Coronary artery (tissue), 2 donors: ENCODE data around the gene MYLIP.

Experiments
- DNase-seq: peaks from one replicate; pipeline ENCODE4 v3.0.0-alpha.2; 2017; ENCODE audit warnings: low spot score
- H3K27ac ChIP-seq, 2 donors: fragments of 200-600 bp; sonication (generic); one replicate each; pipeline ENCODE4 v1.5.1; 2016 to 2019
- H3K4me3 ChIP-seq: fragments of 200-600 bp; sonication (generic); 2 replicates; pipeline ENCODE4 v1.5.1; 2016; ENCODE audit warnings: mild to moderate bottlenecking, moderate library complexity
- TF ChIP-seq, protein P1 (sequence below): fragments of 200-600 bp; sonication (generic); IDR thresholded peaks from one replicate; pipeline ENCODE4 v1.5.1; 2019; ENCODE audit warnings: antibody characterized with exemption

The MYLIP gene

DNA sequence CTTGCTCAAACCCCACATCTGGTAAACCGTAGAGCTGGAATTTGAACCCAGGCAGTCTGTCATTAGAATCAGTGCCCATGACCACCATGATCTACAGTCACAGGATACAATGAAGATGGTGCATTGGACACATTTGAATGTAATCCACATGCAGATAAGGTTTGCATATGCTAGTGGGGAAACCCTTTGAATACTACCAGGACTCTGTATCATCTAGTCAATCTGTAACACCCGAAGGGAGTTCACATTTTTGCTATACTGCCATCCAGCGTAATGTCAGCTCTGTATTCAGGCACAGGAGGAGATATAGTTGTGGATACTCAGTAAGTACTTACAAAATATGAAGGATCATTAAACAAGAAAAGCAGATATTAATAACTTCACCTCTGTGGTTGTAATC is 40.5 kb upstream of the MYLIP start:
- Histone ChIP-seq H3K27ac (no peak overlapping the region), H3K4me3 (no peak overlapping the region)
- no peak for DNase-seq
- TF ChIP-seq, protein P1, sequence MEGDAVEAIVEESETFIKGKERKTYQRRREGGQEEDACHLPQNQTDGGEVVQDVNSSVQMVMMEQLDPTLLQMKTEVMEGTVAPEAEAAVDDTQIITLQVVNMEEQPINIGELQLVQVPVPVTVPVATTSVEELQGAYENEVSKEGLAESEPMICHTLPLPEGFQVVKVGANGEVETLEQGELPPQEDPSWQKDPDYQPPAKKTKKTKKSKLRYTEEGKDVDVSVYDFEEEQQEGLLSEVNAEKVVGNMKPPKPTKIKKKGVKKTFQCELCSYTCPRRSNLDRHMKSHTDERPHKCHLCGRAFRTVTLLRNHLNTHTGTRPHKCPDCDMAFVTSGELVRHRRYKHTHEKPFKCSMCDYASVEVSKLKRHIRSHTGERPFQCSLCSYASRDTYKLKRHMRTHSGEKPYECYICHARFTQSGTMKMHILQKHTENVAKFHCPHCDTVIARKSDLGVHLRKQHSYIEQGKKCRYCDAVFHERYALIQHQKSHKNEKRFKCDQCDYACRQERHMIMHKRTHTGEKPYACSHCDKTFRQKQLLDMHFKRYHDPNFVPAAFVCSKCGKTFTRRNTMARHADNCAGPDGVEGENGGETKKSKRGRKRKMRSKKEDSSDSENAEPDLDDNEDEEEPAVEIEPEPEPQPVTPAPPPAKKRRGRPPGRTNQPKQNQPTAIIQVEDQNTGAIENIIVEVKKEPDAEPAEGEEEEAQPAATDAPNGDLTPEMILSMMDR = no peak

DNA sequence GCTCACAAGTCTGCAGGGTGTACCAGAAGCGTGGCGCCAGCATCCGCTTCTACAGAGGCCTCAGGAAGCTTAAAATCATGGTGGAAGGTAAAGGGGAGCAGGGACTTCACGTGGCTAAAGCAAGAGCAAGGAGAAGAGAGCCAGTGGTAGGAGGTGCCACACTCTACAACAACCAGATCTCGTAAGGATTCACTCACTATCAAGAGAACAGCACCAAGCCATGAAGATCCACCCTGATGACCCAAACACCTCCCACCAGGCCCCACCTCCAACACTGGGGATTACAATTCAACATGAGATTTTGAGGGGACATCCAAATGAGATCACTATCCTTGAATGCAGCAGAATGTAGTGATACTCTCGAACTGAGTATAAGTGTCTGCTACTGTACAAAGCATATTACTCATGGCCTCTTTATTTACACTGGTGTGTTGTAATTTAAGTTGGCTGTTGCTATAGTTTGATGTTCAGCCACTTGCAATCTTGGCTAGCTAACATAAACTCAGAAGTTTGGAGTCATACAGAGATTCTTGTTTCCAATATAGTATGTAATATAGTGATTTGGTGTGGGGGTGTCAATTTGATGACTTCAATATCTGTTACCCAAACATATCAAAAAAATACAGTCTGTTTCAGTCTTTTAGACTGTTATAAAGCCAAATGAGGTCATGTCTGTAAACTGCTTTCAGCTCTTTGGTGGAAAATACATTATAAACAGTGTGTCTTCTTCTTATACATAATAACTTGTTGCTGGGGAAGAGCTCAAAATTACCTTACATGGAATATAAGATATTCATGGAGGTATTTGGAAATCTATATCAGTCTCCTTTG is 39.4 kb upstream of the MYLIP start:
- H3K27ac ChIP-seq = no peak overlapping the region
- TF ChIP-seq, protein P1 = no peak
- no peak overlapping the region for H3K4me3 ChIP-seq
- no peak for DNase-seq

DNA sequence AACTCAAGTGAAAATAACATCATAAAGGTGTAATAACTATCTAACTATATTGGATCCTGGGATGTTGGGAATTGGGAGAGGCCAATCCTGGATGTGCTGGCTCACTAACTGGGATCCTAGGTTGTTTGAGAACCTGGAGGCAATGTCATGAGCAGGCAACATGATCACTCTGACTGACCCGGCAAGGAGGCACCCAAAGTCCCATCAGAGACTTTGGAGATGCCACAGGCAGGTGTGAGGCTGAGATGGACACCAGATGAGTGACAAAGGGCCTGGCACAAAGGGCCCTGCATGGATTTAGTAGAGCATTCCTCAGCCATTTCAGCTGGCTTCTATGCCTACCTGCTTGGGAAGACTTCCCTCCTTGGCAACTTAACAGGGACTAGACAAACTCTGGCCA is 38.4 kb upstream of the MYLIP start:
- no peak overlapping the region for H3K4me3 ChIP-seq
- TF ChIP-seq, protein P1 = no peak
- no peak overlapping the region for H3K27ac ChIP-seq
- DNase-seq = no peak

DNA sequence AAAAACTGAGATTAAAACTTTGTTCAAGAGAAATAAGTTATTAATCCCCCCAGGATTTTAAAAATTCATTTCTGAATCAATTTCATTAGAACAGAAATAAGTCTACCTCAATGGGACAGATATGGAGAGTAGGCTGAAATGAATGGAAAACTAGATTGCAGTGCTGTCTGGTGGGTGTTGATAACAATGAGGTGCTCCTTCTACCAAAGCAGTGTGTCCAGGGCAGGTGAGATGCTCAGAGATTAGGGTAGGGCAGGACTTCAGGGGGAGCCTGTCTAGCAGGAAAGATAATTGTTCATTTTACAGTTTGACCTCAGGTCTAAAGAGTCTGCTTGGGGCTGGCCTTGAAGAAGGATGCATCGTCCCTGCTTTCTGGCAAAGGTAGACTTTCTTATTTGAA is 38.0 kb upstream of the MYLIP start:
- Histone ChIP-seq H3K4me3 (no peak overlapping the region), H3K27ac (no peak overlapping the region)
- DNase-seq = no peak
- TF ChIP-seq, protein P1 = no peak

DNA sequence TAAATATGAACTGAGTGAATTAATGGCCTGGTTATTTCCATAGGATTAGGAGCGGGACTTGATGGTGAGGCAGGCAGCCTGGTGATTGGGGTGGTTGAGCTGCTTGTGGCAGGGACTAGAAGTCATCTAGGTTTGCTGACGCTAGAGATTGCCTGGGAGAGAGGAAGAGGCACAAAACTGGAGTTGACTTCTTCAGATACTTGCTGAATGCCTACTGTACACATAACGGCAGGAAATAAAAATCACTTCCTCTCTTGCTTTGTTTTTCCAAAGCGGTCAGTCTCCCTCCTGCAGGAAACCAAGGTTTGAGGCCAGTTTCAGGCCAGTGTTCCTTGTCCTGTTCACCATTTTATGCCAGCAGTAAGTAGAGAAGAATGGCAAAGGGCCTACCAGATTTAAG is 36.7 kb upstream of the MYLIP start:
- no peak for DNase-seq
- Histone ChIP-seq H3K4me3 (no peak overlapping the region), H3K27ac (no peak overlapping the region)
- TF ChIP-seq, protein P1 = no peak

DNA sequence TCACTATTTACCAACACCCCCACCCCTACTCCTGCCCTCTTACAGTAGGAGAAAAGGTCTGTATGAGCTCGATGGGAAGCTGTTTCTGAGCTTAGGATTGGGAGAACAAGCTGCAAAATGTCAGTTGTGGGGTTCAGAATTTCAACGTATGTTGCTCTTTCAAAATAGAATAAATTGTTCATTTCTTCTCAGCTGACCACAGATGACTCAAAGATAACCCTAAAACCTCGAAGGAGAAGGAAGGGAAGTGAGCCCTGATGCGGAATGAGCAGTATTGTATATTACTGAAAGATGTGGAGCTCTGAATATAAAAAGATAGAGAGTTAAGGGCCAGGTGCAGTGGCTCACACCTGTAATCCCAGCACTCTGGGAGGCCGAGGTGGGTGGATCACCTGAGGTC is 35.9 kb upstream of the MYLIP start:
- TF ChIP-seq, protein P1 = no peak
- H3K4me3 ChIP-seq = no peak overlapping the region
- no peak for DNase-seq
- H3K27ac ChIP-seq = no peak overlapping the region

DNA sequence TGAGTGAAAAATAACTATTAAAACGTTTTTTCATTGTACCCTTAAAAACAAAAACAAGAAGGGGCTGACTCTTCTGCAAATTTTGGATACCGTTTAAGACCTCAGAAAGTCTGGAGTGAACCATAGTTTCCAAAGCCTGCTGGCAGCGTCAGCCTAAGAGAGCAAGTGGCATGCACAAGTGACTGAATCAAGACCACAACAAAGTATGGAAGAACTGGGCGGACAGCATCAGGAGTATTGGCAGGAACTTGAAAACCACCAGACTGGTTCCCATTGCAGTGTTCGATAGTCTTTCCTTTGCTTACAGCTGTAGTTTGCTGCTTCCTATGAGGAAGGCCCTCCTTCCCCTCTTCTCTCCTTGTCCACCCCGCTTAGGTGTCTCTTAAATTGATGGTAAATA is 33.7 kb upstream of the MYLIP start:
- H3K27ac ChIP-seq = no peak overlapping the region
- no peak overlapping the region for H3K4me3 ChIP-seq
- no peak for DNase-seq
- TF ChIP-seq, protein P1 = no peak
